Ishikawa (cell line): Measurements from ENCODE around the gene KPTN.

ENCODE experiments used
- EP300 ChIP-seq: IDR thresholded peaks from 2 replicates; pipeline ENCODE4 v1.6.1; 2012; ENCODE audit warnings: borderline replicate concordance
- RAD21 ChIP-seq: IDR thresholded peaks from 2 replicates; pipeline ENCODE4 v1.6.1; 2012; ENCODE audit warnings: low read depth
- REST ChIP-seq: IDR thresholded peaks from 2 replicates; pipeline ENCODE4 v1.6.1; 2012; ENCODE audit warnings: low read depth, mild to moderate bottlenecking
- TAF1 ChIP-seq: IDR thresholded peaks from 2 replicates; pipeline ENCODE4 v1.6.1; 2012; ENCODE audit warnings: low read depth, mild to moderate bottlenecking
- USF1 ChIP-seq: IDR thresholded peaks from 2 replicates; pipeline ENCODE4 v1.6.1; 2012
- YY1 ChIP-seq: IDR thresholded peaks from 2 replicates; pipeline ENCODE4 v1.6.1; 2012; ENCODE audit warnings: low read depth
- ZBTB7A ChIP-seq: IDR thresholded peaks from 2 replicates; pipeline ENCODE4 v1.6.1; 2012; ENCODE audit warnings: low read depth

GRCh38 chr19:47432499-47432898 lies 51.5 kb downstream of the KPTN start:
- TF ChIP-seq USF1 (no peak), RAD21 (no peak), ZBTB7A (no peak), EP300 (no peak), TAF1 (no peak), YY1 (no peak), REST (no peak)
